Left ventricle myocardium superior (tissue), 1 donor: ENCODE measurements around the gene OGDH. TPM values are rescaled to one million over a fixed set of nuclear protein-coding genes. Genes with fewer than 3 reads are reported as not detected.

Experiments used
- ATAC-seq: fragments of 200-7000 bp; cut with Tn5 transposase; one replicate; pipeline ENCODE4 v1.9.1; 2020; ENCODE audit warnings: mild to moderate bottlenecking, moderate library complexity
- DNase-seq: peaks from one replicate; pipeline ENCODE4 v3.0.0-alpha.2; 2020
- intact Hi-C: fragments of 100-400 bp; cut with micrococcal nuclease; formaldehyde crosslinking; loops from one replicate; pipeline ENCODE4 v1.11.0; 2022
- total RNA-seq: library from RNA; stranded (reverse); fragmentation: NEBNext Ultra II Directional; extraction: Animal tissue kit (Norgen Biotek cat#: 25700); gene quantifications from one replicate; pipeline ENCODE4 v1.2.1, GENCODE V29; 2021
- donor health status: DM: no; HTN: yes; CAD: no; lungs with severe emphysema.

Gene OGDH
- total RNA-seq, 1 donor from 2014 or later: 701 TPM

GRCh38 chr7:44650772-44651171 lies 44.3 kb downstream of the OGDH start:
- peak; percentile 58 for DNase-seq
- intact Hi-C loops: no loop called here
- peak; percentile 87 for ATAC-seq

GRCh38 chr7:44652535-44652934 lies 46.1 kb downstream of the OGDH start:
- no peak for DNase-seq
- intact Hi-C loops: no loop called here
- no peak for ATAC-seq

GRCh38 chr7:44654255-44654796 lies 47.9 kb downstream of the OGDH start:
- peak; percentile 57 for DNase-seq

GRCh38 chr7:44655341-44655740 lies 48.9 kb downstream of the OGDH start:
- intact Hi-C loops: no loop called here
- DNase-seq: no peak
- no peak for ATAC-seq

More at GRCh38 chr7:44654255-44654796, 47.9 kb downstream of the OGDH start:
- intact Hi-C loops: no loop called here
- peak; percentile 82 for ATAC-seq

GRCh38 chr7:44658979-44659378 lies 52.6 kb downstream of the OGDH start:
- intact Hi-C loops: no loop called here
- DNase-seq: no peak
- ATAC-seq: no peak

GRCh38 chr7:44661233-44661632 lies 54.8 kb downstream of the OGDH start:
- no peak for DNase-seq
- ATAC-seq: no peak
- intact Hi-C loops: no loop called here

- peak; percentile 13 for ATAC-seq
- intact Hi-C loops: no loop called here
Observed at GRCh38 chr7:44664780-44665461, 58.5 kb downstream of the OGDH start.

GRCh38 chr7:44665531-44666213 lies 59.2 kb downstream of the OGDH start:
- no peak for DNase-seq
- intact Hi-C loops: no loop called here
- ATAC-seq: no peak

More at GRCh38 chr7:44664780-44665461, 58.5 kb downstream of the OGDH start:
- DNase-seq: no peak

GRCh38 chr7:44666566-44666965 lies 60.1 kb downstream of the OGDH start:
- DNase-seq (no peak), ATAC-seq (no peak)
- intact Hi-C loops: no loop called here

GRCh38 chr7:44667190-44667589 lies 60.8 kb downstream of the OGDH start:
- intact Hi-C loops: no loop called here
- ATAC-seq (no peak), DNase-seq (no peak)

- intact Hi-C loops: no loop called here
- DNase-seq (no peak), ATAC-seq (peak; percentile 85)
Observed at GRCh38 chr7:44671069-44671468, 64.6 kb downstream of the OGDH start.

- intact Hi-C loops: no loop called here
- no peak for DNase-seq
- no peak for ATAC-seq
Observed at GRCh38 chr7:44673324-44673723, 66.9 kb downstream of the OGDH start.

- no peak for DNase-seq
- intact Hi-C loops: no loop called here
- ATAC-seq: no peak
Observed at GRCh38 chr7:44673771-44674170, 67.3 kb downstream of the OGDH start.

- DNase-seq (no peak), ATAC-seq (no peak)
- intact Hi-C loops: no loop called here
Observed at GRCh38 chr7:44674381-44674780, 68.0 kb downstream of the OGDH start.

- ATAC-seq: no peak
- DNase-seq: no peak
- intact Hi-C loops: no loop called here
Observed at GRCh38 chr7:44676776-44677175, 70.3 kb downstream of the OGDH start.

- DNase-seq: no peak
- ATAC-seq: peak; percentile 18
- intact Hi-C loops: no loop called here
Observed at GRCh38 chr7:44678101-44678470, 71.7 kb downstream of the OGDH start.

GRCh38 chr7:44678471-44679179 lies 72.2 kb downstream of the OGDH start:
- intact Hi-C loops: no loop called here

GRCh38 chr7:44681645-44682044 lies 75.2 kb downstream of the OGDH start:
- intact Hi-C loops: no loop called here
- ATAC-seq (no peak), DNase-seq (no peak)

More at GRCh38 chr7:44678471-44679179, 72.2 kb downstream of the OGDH start:
- DNase-seq: peak; percentile 70
- peak; percentile 76 for ATAC-seq

GRCh38 chr7:44685723-44686122 lies 79.3 kb downstream of the OGDH start:
- intact Hi-C loops: no loop called here

GRCh38 chr7:44689427-44689826 lies 83.0 kb downstream of the OGDH start:
- DNase-seq: no peak
- intact Hi-C loops: no loop called here
- ATAC-seq: no peak

More at GRCh38 chr7:44685723-44686122, 79.3 kb downstream of the OGDH start:
- ATAC-seq (peak; percentile 36), DNase-seq (no peak)
